T-helper 1 cell (primary cell): ENCODE measurements around the gene EYS.

Experiments used
- DNase-seq, 5 donors: peaks; one replicate each; pipeline ENCODE4 v3.0.0-alpha.2; 2012 to 2020

EYS gene

GRCh38 chr6:63677282-63677681 lies 2029.7 kb downstream of the EYS start:
- DNase-seq: no peak

DNA sequence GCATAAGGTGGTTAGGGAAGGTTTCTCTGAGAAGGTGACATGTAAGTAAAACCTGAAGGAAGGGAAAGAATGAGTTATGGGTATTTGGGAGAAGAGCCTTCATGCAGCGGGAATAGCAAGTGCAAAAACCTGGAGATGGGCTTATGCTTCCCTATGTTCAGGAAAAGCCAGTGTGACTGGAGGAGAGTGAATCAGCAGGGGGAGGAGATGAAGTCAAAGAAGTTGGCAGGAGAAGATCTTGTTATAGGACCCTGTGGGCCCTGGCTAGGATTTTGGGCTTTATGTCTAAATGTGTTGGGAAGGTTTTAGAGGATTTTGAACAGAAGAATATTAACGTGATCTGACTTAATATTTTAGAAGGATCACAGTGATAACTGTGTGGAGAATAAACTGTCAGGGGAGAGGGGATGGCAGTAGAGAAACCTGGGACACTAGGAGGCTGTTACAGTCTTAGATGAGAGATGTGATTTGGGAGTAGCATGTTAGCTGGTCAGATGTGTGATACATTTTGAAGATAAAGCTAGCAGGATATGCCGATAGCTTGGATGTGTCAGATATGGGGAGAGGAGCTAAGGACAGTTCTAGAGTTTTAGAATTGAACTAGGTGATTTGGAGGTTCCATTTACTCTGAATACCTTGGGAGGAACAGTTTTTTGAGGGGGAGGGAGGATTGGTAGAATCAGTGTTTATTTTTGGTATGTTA lies 2030.5 kb downstream of the EYS start:
- DNase-seq: no peak

DNA sequence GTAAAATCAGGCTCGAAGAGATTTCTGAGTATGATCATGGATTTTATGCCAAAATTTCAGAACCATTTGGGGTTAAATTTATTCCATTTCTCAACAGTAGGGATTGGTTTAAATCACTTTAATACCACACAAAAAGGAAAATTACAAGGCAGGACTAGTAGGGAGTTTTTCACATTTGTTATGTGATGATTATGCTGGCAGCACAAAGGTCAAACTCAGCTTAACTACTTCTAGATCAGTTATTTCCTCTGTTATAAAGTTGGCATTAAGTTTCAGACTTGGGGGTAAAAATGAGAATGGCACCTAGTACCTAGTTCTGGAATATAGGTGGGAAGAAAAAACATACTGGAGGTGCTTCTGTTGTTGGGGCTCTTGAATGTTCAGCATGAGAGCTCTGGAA lies 2031.9 kb downstream of the EYS start:
- DNase-seq: no peak

- no peak for DNase-seq
Observed at GRCh38 chr6:63674635-63675034, 2032.4 kb downstream of the EYS start.

DNA sequence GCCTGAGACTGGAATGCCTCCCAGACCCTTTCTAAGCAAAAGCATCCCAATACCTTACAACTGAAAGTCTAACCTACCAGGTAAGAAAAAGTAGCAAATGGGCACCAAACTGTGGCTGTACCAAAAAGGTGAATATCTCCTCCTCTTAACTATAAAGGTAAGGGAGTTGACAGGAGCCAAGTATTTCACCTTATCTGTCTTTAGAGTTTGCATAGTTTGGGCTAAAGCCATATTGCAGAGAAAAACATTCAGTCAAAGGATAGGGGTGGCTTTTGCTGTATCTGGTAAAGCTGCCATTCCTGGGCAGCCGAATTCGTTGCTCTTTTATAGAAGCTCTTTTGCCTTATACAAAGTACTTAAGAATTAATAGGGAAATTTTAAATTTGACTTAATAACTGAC lies 2033.3 kb downstream of the EYS start:
- DNase-seq: no peak

DNA sequence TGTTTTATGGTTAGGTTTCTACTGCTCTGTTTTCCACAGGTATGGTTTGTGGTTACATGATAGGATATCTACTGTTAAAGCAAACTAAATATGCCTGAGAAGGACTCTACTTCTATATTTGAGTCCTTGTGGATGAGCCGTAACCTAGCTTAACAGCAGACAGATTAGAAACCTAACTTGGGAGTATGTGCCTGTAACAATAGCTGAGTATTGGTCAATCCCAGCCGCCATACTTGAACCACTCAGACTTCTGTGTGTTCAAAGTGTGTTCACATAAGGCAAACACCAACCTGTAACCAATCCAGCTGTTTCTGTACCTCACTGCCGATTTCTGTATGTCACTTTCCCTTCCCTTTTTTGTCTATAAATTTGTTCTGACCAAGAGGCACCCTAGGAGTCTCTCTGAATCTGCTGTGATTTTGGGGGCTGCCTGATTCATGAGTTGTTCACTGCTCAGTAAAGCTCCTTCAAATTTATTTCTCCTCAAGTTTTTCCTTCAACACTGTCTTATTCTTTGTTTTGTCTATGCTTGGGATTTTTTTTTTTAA lies 2034.4 kb downstream of the EYS start:
- DNase-seq: no peak

- DNase-seq: no peak
Observed at GRCh38 chr6:63671098-63671754, 2035.8 kb downstream of the EYS start.
